HCT116 (cell line): Measurements from ENCODE around the gene ANKRD10. TPM values are rescaled to one million over a fixed set of nuclear protein-coding genes. Genes with fewer than 3 reads are reported as not detected.

ENCODE experiments used
- ATAC-seq: fragments of 200-7000 bp; cut with Tn5 transposase; 2 replicates; pipeline ENCODE4 v1.9.1; 2020; ENCODE audit warnings: mild to moderate bottlenecking, moderate library complexity
- BruUV-seq: library from RNA; stranded (reverse); fragments of 400-500 nt; replicated peaks from 2 replicates; lab custom pipeline; 2021; lab: Mats Ljungman, UMichigan
- CTCF ChIA-PET: fragments of 300-600 bp; sonication (Branson Sonifier 250); formaldehyde crosslinking; loops from one replicate; lab custom pipeline; 2021; ENCODE audit warnings: antibody characterized with exemption; lab: Charles Lee
- POLR2A ChIA-PET: fragments of 300-600, 350-600 bp; sonication (Branson Sonifier 250); formaldehyde crosslinking; loops from one replicate; lab custom pipeline; 2021; ENCODE audit warnings: antibody characterized with exemption; lab: Charles Lee
- RAD21 ChIA-PET, 2 experiments: fragments of 300-600 bp; sonication (Branson Sonifier 250); formaldehyde crosslinking; loops; one replicate each; lab custom pipeline; 2023; ENCODE audit warnings: low total read pairs in 2 of 2; ENCODE audit not compliant: uncharacterized antibody in 2 of 2, unreplicated experiment in 2 of 2, low non-redundant PET in 1 of 2; lab: Charles Lee
- DNase-seq: peaks from one replicate; pipeline ENCODE4 v3.0.0-alpha.2; 2010; ENCODE audit warnings: low read depth, low spot score
- H2AFZ ChIP-seq: fragments of 200-600 bp; shearing (Covaris generic), sonication (generic); 2 replicates; pipeline ENCODE4 v1.6.1; 2017; ENCODE audit warnings: low read depth, mixed run types, mixed read lengths, antibody characterized with exemption, low read length; ENCODE audit not compliant: poor library complexity, severe bottlenecking
- H3K27ac ChIP-seq: 2 replicates; pipeline ENCODE4 v1.5.1; 2012; ENCODE audit warnings: low read depth, low read length
- H3K27me3 ChIP-seq: fragments of 200-600 bp; sonication (generic); 2 replicates; pipeline ENCODE4 v1.6.1; 2016; ENCODE audit warnings: mixed run types, low read length, mixed read lengths; ENCODE audit not compliant: insufficient read depth
- H3K36me3 ChIP-seq, 2 experiments: fragments of 200-500 bp in 1 of 2; fragments of 200-600 bp in 1 of 2; sonication (Bioruptor generic) in 1 of 2; sonication (generic) in 1 of 2; 2 replicates each; pipeline versions ENCODE4 v1.5.1 to v1.6.1; 2014 to 2016; ENCODE audit warnings: low read length in 2 of 2, inconsistent platforms in 1 of 2, mixed read lengths in 1 of 2, mixed run types in 1 of 2; ENCODE audit not compliant: insufficient read depth in 2 of 2, control insufficient read depth in 1 of 2
- H3K4me1 ChIP-seq, 2 experiments: fragments of 200-600 bp in 1 of 2; sonication (generic) in 1 of 2; 2 replicates each; pipeline versions ENCODE4 v1.5.1 to v1.6.1; 2012 to 2017; ENCODE audit warnings: low read length in 2 of 2, inconsistent platforms in 1 of 2, mild to moderate bottlenecking in 1 of 2, mixed read lengths in 1 of 2, mixed run types in 1 of 2, moderate library complexity in 1 of 2; ENCODE audit not compliant: insufficient read depth in 2 of 2, control insufficient read depth in 1 of 2
- H3K4me2 ChIP-seq: fragments of 200-600 bp; sonication (generic); 2 replicates; pipeline ENCODE4 v1.6.1; 2017; ENCODE audit warnings: mixed run types, low read length, mixed read lengths
- H3K4me3 ChIP-seq, 2 experiments: fragments of 200-600 bp in 1 of 2; sonication (generic) in 1 of 2; replicated peaks in 1 of 2; 2 replicates each; pipeline ENCODE4 v1.5.1; 2011 to 2016; ENCODE audit warnings: low read length in 2 of 2, control low read depth in 1 of 2, low read depth in 1 of 2, mild to moderate bottlenecking in 1 of 2, mixed read lengths in 1 of 2, mixed run types in 1 of 2
- H3K79me2 ChIP-seq: fragments of 200-600 bp; sonication (generic); 2 replicates; pipeline ENCODE4 v1.6.1; 2017; ENCODE audit warnings: mild to moderate bottlenecking, mixed run types, low read length, moderate library complexity, mixed read lengths; ENCODE audit not compliant: insufficient read depth
- H3K9ac ChIP-seq: fragments of 200-600 bp; sonication (generic); 2 replicates; pipeline ENCODE4 v1.6.1; 2016; ENCODE audit warnings: low read length, mixed read lengths
- H3K9me2 ChIP-seq: fragments of 200-600 bp; sonication (generic), shearing (Covaris generic); 2 replicates; pipeline ENCODE4 v1.6.1; 2017; ENCODE audit warnings: mixed run types, mild to moderate bottlenecking, moderate library complexity; ENCODE audit not compliant: insufficient read depth
- H3K9me3 ChIP-seq, 2 experiments: fragments of 200-500 bp in 1 of 2; fragments of 200-600 bp in 1 of 2; sonication (Bioruptor generic) in 1 of 2; sonication (generic) in 1 of 2; 2 replicates each; pipeline ENCODE4 v1.6.1; 2014 to 2017; ENCODE audit warnings: low read length in 2 of 2, mixed read lengths in 2 of 2, inconsistent platforms in 1 of 2, low read depth in 1 of 2, mild to moderate bottlenecking in 1 of 2, mixed run types in 1 of 2, moderate library complexity in 1 of 2; ENCODE audit not compliant: control insufficient read depth in 1 of 2, insufficient read depth in 1 of 2
- H4K20me1 ChIP-seq: fragments of 200-600 bp; sonication (generic), shearing (Covaris generic); 2 replicates; pipeline ENCODE4 v1.6.1; 2017; ENCODE audit warnings: mixed run types, mild to moderate bottlenecking, moderate library complexity; ENCODE audit not compliant: insufficient read depth
- CEBPB ChIP-seq: IDR thresholded peaks from 2 replicates; pipeline ENCODE4 v1.6.1; 2012; ENCODE audit warnings: low read depth
- EGR1 ChIP-seq: IDR thresholded peaks from 2 replicates; pipeline ENCODE4 v1.6.1; 2012; ENCODE audit warnings: low read depth
- ELF1 ChIP-seq: IDR thresholded peaks from 2 replicates; pipeline ENCODE4 v1.6.1; 2012; ENCODE audit warnings: low read depth, borderline replicate concordance
- EZH2phosphoT487 ChIP-seq: fragments of 200-600 bp; IDR thresholded peaks from 2 replicates; pipeline ENCODE4 v1.6.1; 2018; ENCODE audit warnings: antibody characterized with exemption, borderline replicate concordance
- FOSL1 ChIP-seq: IDR thresholded peaks from 2 replicates; pipeline ENCODE4 v1.6.1; 2012; ENCODE audit warnings: low read depth
- JUND ChIP-seq: IDR thresholded peaks from 2 replicates; pipeline ENCODE4 v1.6.1; 2012
- REST ChIP-seq: IDR thresholded peaks from 2 replicates; pipeline ENCODE4 v1.6.1; 2012; ENCODE audit warnings: low read depth
- TCF7L2 ChIP-seq: IDR thresholded peaks from 2 replicates; pipeline ENCODE4 v1.7.0; 2011; ENCODE audit warnings: borderline replicate concordance, inconsistent platforms; ENCODE audit not compliant: insufficient read depth, insufficient read length; ENCODE audit errors: extremely low read depth
- ZNF274 ChIP-seq: fragments of 200-500 bp; sonication (Bioruptor generic); IDR thresholded peaks from 2 replicates; pipeline ENCODE4 v1.6.1; 2014; ENCODE audit warnings: mild to moderate bottlenecking, low read depth, low read length, inconsistent platforms
- intact Hi-C: fragments of 100-400 bp; cut with micrococcal nuclease; formaldehyde crosslinking; loops from 2 replicates; pipeline ENCODE4 v1.10.0; 2022
- total RNA-seq: library from RNA; stranded (reverse); gene quantifications from one replicate; pipeline ENCODE4 v1.2.1, GENCODE V29; 2021; ENCODE audit not compliant: unreplicated experiment

The ANKRD10 gene
- total RNA-seq, 1 experiment from 2014 or later = 173 TPM

GRCh38 chr13:110953833-110954532 lies 39.1 kb upstream of the ANKRD10 start:
- H3K27ac ChIP-seq = peak overlapping the region; percentile 87
- no peaks in the 10 kb centered on the region for H4K20me1 ChIP-seq
- no TSS peak for BruUV-seq
- no peaks in the 10 kb centered on the region; the same call in 1 of the 2 replicates for H3K79me2 ChIP-seq
- DNase-seq = no peak
- no peaks in the 10 kb centered on the region for H3K27me3 ChIP-seq
- intact Hi-C loops = no loop called here
- CTCF ChIA-PET = no interaction called here
- ATAC-seq = no peak
- peak overlapping the region; percentile 71 for H3K4me2 ChIP-seq
- H3K4me1 ChIP-seq = peaks cover 26 to 92% of the 10 kb centered on the region in 2 experiments
- TF ChIP-seq EZH2phosphoT487 = no peak
- TF ChIP-seq ELF1 = no peak
- no peak for TF ChIP-seq EGR1
- no peak for TF ChIP-seq CEBPB
- no peak for TF ChIP-seq REST
- TF ChIP-seq JUND = no peak
- no peak for TF ChIP-seq FOSL1
- TF ChIP-seq TCF7L2 = no peak
- TF ChIP-seq ZNF274 = no peak
- H3K9me2 ChIP-seq = no peaks in the 10 kb centered on the region
- H3K4me3 ChIP-seq = no peak overlapping the region
- no peak overlapping the region for H2AFZ ChIP-seq
- H3K9ac ChIP-seq = peak overlapping the region; percentile 74
- POLR2A ChIA-PET = interaction anchor here (1.0 to 2.1 kb wide), 5 partner anchors 10 to 1441 kb away, joined by 3 to 6 read pairs (median 4); no protein-coding TSS in a partner anchor
- H3K36me3 ChIP-seq = peaks cover 0 to 12% of the 10 kb centered on the region in 2 experiments; a peak in 1 of 4 replicates
- RAD21 ChIA-PET = interaction anchor here in 1 of 2 experiments (0.5 kb wide), 1 partner anchor 9 kb away, joined by 3 read pairs; no protein-coding TSS in a partner anchor
- peaks cover 0 to 12% of the 10 kb centered on the region in 2 experiments; a peak in 1 of 4 replicates for H3K9me3 ChIP-seq
